Ishikawa (cell line): ENCODE measurements around the gene SSTR3.

Source experiments
- CEBPB ChIP-seq: IDR thresholded peaks from 2 replicates; pipeline ENCODE4 v1.6.1; 2012
- CREB1 ChIP-seq: IDR thresholded peaks from 2 replicates; pipeline ENCODE4 v1.6.1; 2012; ENCODE audit warnings: low read depth
- EGR1 ChIP-seq: IDR thresholded peaks from 2 replicates; pipeline ENCODE4 v1.6.1; 2012
- EP300 ChIP-seq: IDR thresholded peaks from 2 replicates; pipeline ENCODE4 v1.6.1; 2012; ENCODE audit warnings: borderline replicate concordance
- FOXM1 ChIP-seq: IDR thresholded peaks from 2 replicates; pipeline ENCODE4 v1.6.1; 2012; ENCODE audit warnings: low read depth, borderline replicate concordance
- NFIC ChIP-seq: IDR thresholded peaks from 2 replicates; pipeline ENCODE4 v1.6.1; 2012
- RAD21 ChIP-seq: IDR thresholded peaks from 2 replicates; pipeline ENCODE4 v1.6.1; 2012; ENCODE audit warnings: low read depth
- REST ChIP-seq: IDR thresholded peaks from 2 replicates; pipeline ENCODE4 v1.6.1; 2012; ENCODE audit warnings: low read depth, mild to moderate bottlenecking
- TAF1 ChIP-seq: IDR thresholded peaks from 2 replicates; pipeline ENCODE4 v1.6.1; 2012; ENCODE audit warnings: low read depth, mild to moderate bottlenecking
- TCF12 ChIP-seq: IDR thresholded peaks from 2 replicates; pipeline ENCODE4 v1.6.1; 2012; ENCODE audit warnings: low read depth
- TEAD4 ChIP-seq: IDR thresholded peaks from 2 replicates; pipeline ENCODE4 v1.6.1; 2012
- YY1 ChIP-seq: IDR thresholded peaks from 2 replicates; pipeline ENCODE4 v1.6.1; 2012; ENCODE audit warnings: low read depth
- ZBTB7A ChIP-seq: IDR thresholded peaks from 2 replicates; pipeline ENCODE4 v1.6.1; 2012; ENCODE audit warnings: low read depth
- TF ChIP-seq, protein P1 (sequence below): IDR thresholded peaks from 2 replicates; pipeline ENCODE4 v1.6.1; 2012
- TF ChIP-seq, protein P2 (sequence below): IDR thresholded peaks from 2 replicates; pipeline ENCODE4 v1.6.1; 2012

The SSTR3 gene

GRCh38 chr22:37175414-37176281 is 36.6 kb downstream of the SSTR3 start:
- TF ChIP-seq CREB1: no peak
- TF ChIP-seq REST: no peak
- TF ChIP-seq, protein P1, sequence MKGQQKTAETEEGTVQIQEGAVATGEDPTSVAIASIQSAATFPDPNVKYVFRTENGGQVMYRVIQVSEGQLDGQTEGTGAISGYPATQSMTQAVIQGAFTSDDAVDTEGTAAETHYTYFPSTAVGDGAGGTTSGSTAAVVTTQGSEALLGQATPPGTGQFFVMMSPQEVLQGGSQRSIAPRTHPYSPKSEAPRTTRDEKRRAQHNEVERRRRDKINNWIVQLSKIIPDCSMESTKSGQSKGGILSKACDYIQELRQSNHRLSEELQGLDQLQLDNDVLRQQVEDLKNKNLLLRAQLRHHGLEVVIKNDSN: no peak
- TF ChIP-seq EP300: no peak
- no peak for TF ChIP-seq TCF12
- TF ChIP-seq FOXM1: no peak
- no peak for TF ChIP-seq TAF1
- no peak for TF ChIP-seq EGR1
- TF ChIP-seq, protein P2, sequence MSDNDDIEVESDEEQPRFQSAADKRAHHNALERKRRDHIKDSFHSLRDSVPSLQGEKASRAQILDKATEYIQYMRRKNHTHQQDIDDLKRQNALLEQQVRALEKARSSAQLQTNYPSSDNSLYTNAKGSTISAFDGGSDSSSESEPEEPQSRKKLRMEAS: no peak
- no peak for TF ChIP-seq RAD21
- no peak for TF ChIP-seq TEAD4
- TF ChIP-seq YY1: no peak
- TF ChIP-seq NFIC: no peak
- no peak for TF ChIP-seq CEBPB

GRCh38 chr22:37174964-37175363 is 37.3 kb downstream of the SSTR3 start:
- TF ChIP-seq YY1 (no peak), TAF1 (no peak), TEAD4 (no peak), NFIC (no peak), CEBPB (no peak), TCF12 (no peak), ZBTB7A (no peak), RAD21 (no peak), EGR1 (no peak), REST (no peak), FOXM1 (no peak), EP300 (no peak), CREB1 (no peak)
- TF ChIP-seq, protein P1: no peak

DNA sequence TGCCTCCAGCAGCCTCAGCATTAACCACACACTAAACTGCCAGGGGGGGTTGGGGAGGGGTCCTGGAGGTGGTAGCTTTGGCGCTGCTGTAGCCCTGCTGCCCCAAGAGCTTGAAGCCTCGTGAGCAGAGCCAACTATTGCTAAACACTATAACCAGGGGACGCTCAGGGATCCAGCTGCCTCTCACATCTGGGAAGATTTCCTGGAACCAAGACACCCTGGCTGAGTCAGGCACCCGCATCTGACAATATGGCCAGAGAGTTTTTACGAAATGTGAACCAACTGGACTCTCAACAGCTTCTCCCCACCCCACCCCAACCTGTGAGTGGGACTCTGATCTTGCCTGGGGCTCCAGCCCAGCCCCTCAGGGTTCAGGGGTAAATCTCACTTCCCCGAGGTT is 38.6 kb downstream of the SSTR3 start:
- no peak for TF ChIP-seq NFIC
- no peak for TF ChIP-seq YY1
- no peak for TF ChIP-seq CREB1
- no peak for TF ChIP-seq CEBPB
- TF ChIP-seq, protein P2: no peak
- no peak for TF ChIP-seq TAF1

DNA sequence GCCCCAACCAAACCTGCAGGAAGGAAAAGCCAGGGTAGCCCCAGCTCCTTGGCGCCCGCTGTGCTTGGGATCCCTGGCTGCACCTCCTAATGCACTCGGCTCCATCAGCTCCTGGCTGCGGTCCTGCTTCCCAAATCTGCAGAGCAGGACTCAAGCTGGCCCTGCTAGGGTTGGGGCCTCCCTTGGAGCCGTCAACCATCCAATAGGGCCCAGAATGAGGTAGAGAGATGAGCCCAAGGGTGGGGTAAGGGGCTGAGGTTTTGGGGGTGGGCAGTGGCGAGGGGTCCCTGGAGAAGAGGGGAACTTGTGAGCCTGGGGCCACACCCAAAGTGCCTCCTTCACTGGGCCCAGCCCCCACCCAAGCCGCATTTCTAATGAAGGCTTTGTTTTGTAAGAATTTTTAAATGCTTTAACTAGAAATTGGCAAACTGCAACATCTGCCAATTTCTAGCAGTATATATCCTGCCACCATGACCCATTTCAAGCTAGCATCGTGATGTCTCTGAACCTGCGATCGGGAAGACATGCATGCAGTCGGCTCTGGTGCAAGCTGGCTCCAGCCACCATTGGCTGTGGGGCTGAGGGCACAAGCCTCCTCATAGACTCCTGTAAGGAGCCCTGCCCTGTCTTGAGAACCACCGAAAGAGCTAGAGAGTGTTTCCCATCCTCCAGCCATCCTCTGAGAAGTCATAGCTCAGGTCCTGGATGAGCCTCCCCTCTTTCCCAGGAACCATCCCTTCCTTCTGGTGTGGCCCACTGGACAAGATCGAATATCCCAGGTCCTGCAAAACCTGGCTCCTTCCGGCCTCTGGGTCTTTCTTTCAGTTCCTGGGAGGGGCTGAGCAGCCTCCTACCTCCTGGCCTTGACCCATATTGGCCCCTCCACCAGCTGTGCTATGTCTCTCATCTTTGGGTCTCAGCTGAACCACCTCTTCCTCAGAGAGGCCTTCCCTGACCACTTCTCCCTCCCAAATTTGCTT is 39.7 kb downstream of the SSTR3 start:
- TF ChIP-seq REST (no peak), YY1 (no peak), EP300 (no peak), TEAD4 (no peak), CEBPB (no peak), RAD21 (no peak), FOXM1 (no peak), EGR1 (no peak), ZBTB7A (no peak), NFIC (no peak), TAF1 (no peak), TCF12 (no peak), CREB1 (no peak)
- TF ChIP-seq, protein P2: no peak
- TF ChIP-seq, protein P1: no peak
